GM18502 (cell line): ENCODE measurements around the gene WARS2.

ENCODE experiments used
- ATAC-seq: cut with Tn5 transposase; IDR thresholded peaks from one replicate; pipeline ENCODE4 v1.9.1; 2021; ENCODE audit warnings: mild to moderate bottlenecking; ENCODE audit not compliant: unreplicated experiment, poor library complexity

Gene WARS2

GRCh38 chr1:119090250-119090649 lies 50.2 kb downstream of the WARS2 start:
- ATAC-seq = no peak

- no peak for ATAC-seq
Observed at GRCh38 chr1:119086830-119087229, 53.6 kb downstream of the WARS2 start.

- no peak for ATAC-seq
Observed at GRCh38 chr1:119084798-119085197, 55.7 kb downstream of the WARS2 start.

- no peak for ATAC-seq
Observed at GRCh38 chr1:119083980-119084379, 56.5 kb downstream of the WARS2 start.

- no peak for ATAC-seq
Observed at GRCh38 chr1:119083479-119083878, 57.0 kb downstream of the WARS2 start.

GRCh38 chr1:119081700-119082099 lies 58.8 kb downstream of the WARS2 start:
- ATAC-seq = no peak

GRCh38 chr1:119081267-119081666 lies 59.2 kb downstream of the WARS2 start:
- no peak for ATAC-seq

- ATAC-seq = no peak
Observed at GRCh38 chr1:119080586-119080985, 59.9 kb downstream of the WARS2 start.

GRCh38 chr1:119079881-119080280 lies 60.6 kb downstream of the WARS2 start:
- no peak for ATAC-seq

GRCh38 chr1:119075614-119076013 lies 64.8 kb downstream of the WARS2 start:
- no peak for ATAC-seq

- no peak for ATAC-seq
Observed at GRCh38 chr1:119071321-119071720, 69.1 kb downstream of the WARS2 start.

- ATAC-seq = no peak
Observed at GRCh38 chr1:119069682-119070081, 70.8 kb downstream of the WARS2 start.

- ATAC-seq = no peak
Observed at GRCh38 chr1:119068427-119068826, 72.0 kb downstream of the WARS2 start.

- ATAC-seq = no peak
Observed at GRCh38 chr1:119061700-119062099, 78.8 kb downstream of the WARS2 start.

GRCh38 chr1:119055568-119055967 lies 84.9 kb downstream of the WARS2 start:
- no peak for ATAC-seq

GRCh38 chr1:119053917-119054316 lies 86.5 kb downstream of the WARS2 start:
- ATAC-seq = no peak

- ATAC-seq = no peak
Observed at GRCh38 chr1:119052267-119052666, 88.2 kb downstream of the WARS2 start.

GRCh38 chr1:119048624-119049404 lies 91.6 kb downstream of the WARS2 start:
- no peak for ATAC-seq

GRCh38 chr1:119046785-119047438 lies 93.5 kb downstream of the WARS2 start:
- ATAC-seq = no peak

GRCh38 chr1:119046429-119046784 lies 94.0 kb downstream of the WARS2 start:
- ATAC-seq = no peak

- no peak for ATAC-seq
Observed at GRCh38 chr1:119045096-119045746, 95.2 kb downstream of the WARS2 start.
